GM12872 (cell line): ENCODE data around the gene DLX3.

Experiments used
- TF ChIP-seq, protein P1 (sequence below): IDR thresholded peaks from 3 replicates; pipeline ENCODE4 v1.5.1; 2011; ENCODE audit warnings: low read depth, mild to moderate bottlenecking, low read length, moderate library complexity; ENCODE audit not compliant: insufficient read depth

The DLX3 gene

GRCh38 chr17:49955157-49955556 is 39.9 kb downstream of the DLX3 start:
- TF ChIP-seq, protein P1, sequence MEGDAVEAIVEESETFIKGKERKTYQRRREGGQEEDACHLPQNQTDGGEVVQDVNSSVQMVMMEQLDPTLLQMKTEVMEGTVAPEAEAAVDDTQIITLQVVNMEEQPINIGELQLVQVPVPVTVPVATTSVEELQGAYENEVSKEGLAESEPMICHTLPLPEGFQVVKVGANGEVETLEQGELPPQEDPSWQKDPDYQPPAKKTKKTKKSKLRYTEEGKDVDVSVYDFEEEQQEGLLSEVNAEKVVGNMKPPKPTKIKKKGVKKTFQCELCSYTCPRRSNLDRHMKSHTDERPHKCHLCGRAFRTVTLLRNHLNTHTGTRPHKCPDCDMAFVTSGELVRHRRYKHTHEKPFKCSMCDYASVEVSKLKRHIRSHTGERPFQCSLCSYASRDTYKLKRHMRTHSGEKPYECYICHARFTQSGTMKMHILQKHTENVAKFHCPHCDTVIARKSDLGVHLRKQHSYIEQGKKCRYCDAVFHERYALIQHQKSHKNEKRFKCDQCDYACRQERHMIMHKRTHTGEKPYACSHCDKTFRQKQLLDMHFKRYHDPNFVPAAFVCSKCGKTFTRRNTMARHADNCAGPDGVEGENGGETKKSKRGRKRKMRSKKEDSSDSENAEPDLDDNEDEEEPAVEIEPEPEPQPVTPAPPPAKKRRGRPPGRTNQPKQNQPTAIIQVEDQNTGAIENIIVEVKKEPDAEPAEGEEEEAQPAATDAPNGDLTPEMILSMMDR: no peak

- TF ChIP-seq, protein P1: no peak
Measured at GRCh38 chr17:49952912-49953497, 42.0 kb downstream of the DLX3 start.

- TF ChIP-seq, protein P1: peak; percentile 96
Measured at GRCh38 chr17:49952209-49952911, 42.7 kb downstream of the DLX3 start.

DNA sequence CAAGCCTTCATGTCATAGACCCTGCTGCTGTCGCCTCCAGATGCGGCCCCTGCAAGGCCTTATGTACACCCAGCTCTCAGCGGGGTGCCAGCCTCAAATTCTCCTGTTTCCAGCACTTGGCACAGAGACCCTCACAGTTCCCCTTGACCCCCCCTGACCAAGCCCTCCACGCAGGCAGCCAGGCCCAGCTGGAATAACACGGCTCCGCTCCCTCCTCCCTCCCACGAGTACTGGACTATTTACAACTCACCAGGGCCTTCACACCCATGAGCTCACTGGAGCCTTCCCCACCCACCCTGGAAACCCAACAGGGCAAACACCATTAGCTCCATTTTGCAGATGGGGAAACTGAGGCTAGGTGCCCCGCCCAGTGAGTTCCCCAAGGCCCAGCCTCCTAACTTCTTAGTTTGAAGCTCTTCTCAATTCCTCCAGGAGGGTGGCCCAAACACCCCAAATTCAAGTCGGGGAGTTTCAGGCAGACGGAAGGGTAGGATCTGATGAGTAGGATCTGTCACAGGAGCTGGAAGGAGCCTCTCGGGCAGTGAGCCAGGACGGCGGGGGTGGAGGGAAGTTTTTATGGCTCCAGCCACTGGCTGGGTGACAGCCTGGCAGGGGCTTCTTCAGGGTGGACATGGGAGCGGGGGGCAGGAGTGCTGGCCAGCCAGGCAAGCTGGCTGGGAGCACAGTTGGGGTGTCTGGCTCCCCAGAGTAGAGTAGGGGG is 43.5 kb downstream of the DLX3 start:
- TF ChIP-seq, protein P1: no peak

DNA sequence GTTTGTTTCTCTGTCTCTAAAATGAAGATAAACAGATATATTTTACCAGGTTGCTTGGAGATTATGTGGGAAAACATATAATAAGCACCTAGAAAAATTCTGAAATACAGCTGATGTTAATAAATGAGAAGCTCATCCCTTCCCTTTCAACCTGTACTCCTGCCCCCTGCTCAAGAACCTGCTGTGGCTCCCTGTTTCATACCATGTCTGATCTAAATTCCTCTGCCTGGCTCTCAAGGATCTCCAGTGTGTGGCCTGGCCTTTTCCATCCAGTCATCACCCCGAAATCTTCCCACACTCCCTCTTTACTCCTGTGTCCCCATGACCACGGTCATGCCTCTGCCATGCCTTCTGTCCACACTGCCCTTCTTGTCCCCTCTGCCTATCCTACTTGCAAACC is 45.4 kb downstream of the DLX3 start:
- TF ChIP-seq, protein P1: no peak

DNA sequence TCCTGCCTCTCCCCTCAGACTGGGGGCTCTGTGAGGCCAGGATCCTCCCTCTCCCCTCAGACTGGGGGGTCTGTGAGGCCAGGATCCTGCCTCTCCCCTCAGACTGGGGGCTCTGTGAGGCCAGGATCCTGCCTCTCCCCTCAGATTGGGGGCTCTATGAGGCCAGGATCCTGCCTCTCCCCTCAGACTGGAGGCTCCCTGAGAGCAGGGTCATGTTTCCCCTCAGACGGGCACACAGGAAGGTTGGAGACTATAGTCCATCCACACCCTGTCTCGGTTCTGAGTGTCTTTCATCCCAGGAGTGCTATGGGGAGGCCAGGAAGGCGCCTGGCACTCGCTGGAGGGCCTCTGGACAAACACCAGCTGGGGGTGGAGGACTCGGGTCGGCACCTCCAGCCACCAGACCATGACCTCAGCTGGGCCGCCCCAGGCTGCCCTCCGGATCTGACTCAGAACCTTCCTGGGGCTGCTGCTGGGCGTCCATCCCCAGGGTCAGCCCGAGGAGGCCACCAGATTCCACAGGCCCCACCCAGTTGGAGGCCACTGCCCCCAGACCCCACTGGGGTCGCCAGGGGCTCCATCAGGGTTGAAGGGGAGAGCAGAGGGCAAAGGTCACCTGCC is 48.0 kb downstream of the DLX3 start:
- TF ChIP-seq, protein P1: no peak

GRCh38 chr17:49946208-49946607 is 48.8 kb downstream of the DLX3 start:
- TF ChIP-seq, protein P1: no peak
